Spleen (tissue), 11 donors: ENCODE measurements around the gene MEX3D. TPM values are rescaled to one million over a fixed set of nuclear protein-coding genes. Genes with fewer than 3 reads are reported as not detected.

Experiments used
- DNase-seq: peaks from one replicate; pipeline ENCODE4 v3.0.0-alpha.2; 2020
- H3K27ac ChIP-seq, 8 donors: fragments of 200-600 bp; sonication (generic) in 7 of 8; 1 replicate in 4 of 8; 2 replicates in 4 of 8; pipeline versions ENCODE4 v1.5.0 to v1.8.0; 2016 to 2021; ENCODE audit warnings: inconsistent platforms in 4 of 8, mild to moderate bottlenecking in 4 of 8, moderate library complexity in 1 of 8
- H3K27me3 ChIP-seq, 7 donors: fragments of 200-600 bp; sonication (generic) in 6 of 7; replicated peaks in 1 of 7; 1 replicate in 4 of 7; 2 replicates in 3 of 7; pipeline versions ENCODE4 v1.5.0 to v1.8.0; 2016 to 2021; ENCODE audit warnings: inconsistent platforms in 3 of 7, mild to moderate bottlenecking in 1 of 7
- H3K36me3 ChIP-seq, 6 donors: fragments of 200-600 bp; sonication (generic) in 5 of 6; 1 replicate in 4 of 6; 2 replicates in 2 of 6; pipeline versions ENCODE4 v1.5.0 to v1.8.0; 2016 to 2021; ENCODE audit warnings: inconsistent platforms in 2 of 6
- H3K4me1 ChIP-seq, 6 donors: fragments of 200-600 bp; sonication (generic) in 5 of 6; 1 replicate in 3 of 6; 2 replicates in 3 of 6; pipeline versions ENCODE4 v1.5.0 to v1.8.0; 2016 to 2021; ENCODE audit warnings: inconsistent platforms in 3 of 6
- H3K4me3 ChIP-seq, 8 donors: fragments of 200-600 bp; sonication (generic) in 7 of 8; 1 replicate in 4 of 8; 2 replicates in 4 of 8; pipeline versions ENCODE4 v1.5.0 to v1.8.0; 2016 to 2021; ENCODE audit warnings: inconsistent platforms in 4 of 8, mild to moderate bottlenecking in 4 of 8, moderate library complexity in 2 of 8
- H3K9me3 ChIP-seq, 8 donors: fragments of 200-600 bp; sonication (generic) in 7 of 8; 1 replicate in 4 of 8; 2 replicates in 4 of 8; pipeline versions ENCODE4 v1.5.0 to v1.8.0; 2016 to 2021; ENCODE audit warnings: inconsistent platforms in 4 of 8
- CTCF ChIP-seq, 11 experiments: fragments of 200-600 bp in 7 of 11; fragments of 450-650 bp in 4 of 11; sonication (generic) in 4 of 11; IDR thresholded peaks in 8 of 11; conservative IDR thresholded peaks in 3 of 11; 1 replicate in 7 of 11; 2 replicates in 4 of 11; pipeline versions ENCODE4 v1.4.0 to v1.8.0; 2016 to 2021; ENCODE audit warnings: antibody characterized with exemption in 11 of 11, inconsistent platforms in 4 of 11, mild to moderate bottlenecking in 1 of 11
- POLR2A ChIP-seq, 3 donors: fragments of 450-650 bp; IDR thresholded peaks; one replicate each; pipeline ENCODE4 v1.5.1; 2017; ENCODE audit warnings: antibody characterized with exemption in 3 of 3, mild to moderate bottlenecking in 1 of 3
- POLR2AphosphoS5 ChIP-seq, 3 donors: sonication (generic); formaldehyde crosslinking; IDR thresholded peaks; one replicate each; pipeline ENCODE4 v1.5.1; 2017; ENCODE audit warnings: antibody characterized with exemption in 3 of 3
- WGBS, 5 donors: extraction: QIAGEN DNeasy Blood & Tissue Kit in 3 of 5; methylation state at CpG; one replicate each; pipeline versions ENCODE4 v1.1.5 to v1.1.7; 2013 to 2018; 5-methylcytosine and 5-hydroxymethylcytosine counted together
- intact Hi-C: fragments of 100-400 bp; cut with DNase I; formaldehyde crosslinking; loops from one replicate; pipeline ENCODE4 v1.15.0; 2023; ENCODE audit warnings: low total_unique reads
- polyA plus RNA-seq, 3 donors: library from polyadenylated mRNA; stranded (reverse); fragments of 200-250 nt; gene quantifications; one replicate each; pipeline ENCODE4 v1.2.1, GENCODE V29; 2013
- total RNA-seq, 7 donors: library from RNA; depleted of rRNA in 3 of 7; stranded (reverse); fragments of >200 nt in 3 of 7; fragmentation: NEBNext Ultra II Directional in 4 of 7; extraction: Animal tissue kit (Norgen Biotek cat#: 25700) in 4 of 7; gene quantifications; one replicate each; pipeline versions ENCODE4 v1.1.0 to v1.2.1, GENCODE V29; 2016 to 2021
- donor health status: healthy with polysubstance abuse.
- donor health status: DM: no; HTN: no; CAD: no; lungs with moderate emphysema.
- donor health status: DM: no; HTN: no; CAD: no.
- donor health status: Bipolar disorder and iron deficiency.
- donor health status: healthy.
- donor health status: DM: no; HTN: no; CAD: no.
- donor health status: DM: yes; HTN: yes; CAD: no.

Gene MEX3D
- total and polyA plus RNA-seq, 10 donors = 0.87 to 11.7 (median 6.0) TPM

GRCh38 chr19:1599460-1599846, 31.3 kb upstream of the MEX3D start:
- no peaks in the 10 kb centered on the region for H3K9me3 ChIP-seq
- H3K27me3 ChIP-seq = no peaks in the 10 kb centered on the region
- intact Hi-C loops = no loop called here
- peaks cover 14 to 52% (median 25%) of the 10 kb centered on the region in 6 donors for H3K4me1 ChIP-seq
- peaks cover 0 to 91% (median 42%) of the 10 kb centered on the region in 6 donors for H3K36me3 ChIP-seq
- WGBS, 5 donors = 92 to 98% (median 96%) methylated on average over 9 to 15 of the region's 15 CpGs
- TF ChIP-seq POLR2AphosphoS5 (IDR thresholded peaks at IDR 0.05) (peak in 1 of 3 donors; percentile 27), CTCF (IDR thresholded peaks at IDR 0.05 in 8 of 11, conservative IDR thresholded peaks at IDR 0.05 in 3 of 11) (no peak), POLR2A (IDR thresholded peaks at IDR 0.05) (no peak)
- H3K4me3 ChIP-seq = no peak overlapping the region
- no peak for DNase-seq
- no peak overlapping the region for H3K27ac ChIP-seq

- peaks cover 0 to 91% (median 42%) of the 10 kb centered on the region in 6 donors for H3K36me3 ChIP-seq
- H3K27me3 ChIP-seq = no peaks in the 10 kb centered on the region
- TF ChIP-seq POLR2AphosphoS5 (IDR thresholded peaks at IDR 0.05) (peak in 1 of 3 donors; percentile 22), POLR2A (IDR thresholded peaks at IDR 0.05) (no peak), CTCF (IDR thresholded peaks at IDR 0.05 in 8 of 11, conservative IDR thresholded peaks at IDR 0.05 in 3 of 11) (no peak)
- 84 to 96% (median 92%) methylated on average over 14 to 20 of the region's 20 CpGs for WGBS, 5 donors
- DNase-seq = no peak
- H3K4me3 ChIP-seq = no peak overlapping the region
- H3K9me3 ChIP-seq = no peaks in the 10 kb centered on the region
- H3K4me1 ChIP-seq = peaks cover 9 to 47% (median 20%) of the 10 kb centered on the region in 6 donors
- no peak overlapping the region for H3K27ac ChIP-seq
- intact Hi-C loops = no loop called here
Measured at GRCh38 chr19:1598777-1599459, 30.8 kb upstream of the MEX3D start.

- intact Hi-C loops = no loop called here
- Histone ChIP-seq H3K27me3 (no peaks in the 10 kb centered on the region), H3K36me3 (peaks cover 0 to 40% (median 29%) of the 10 kb centered on the region in 6 donors), H3K4me1 (peaks cover 12 to 46% (median 32%) of the 10 kb centered on the region in 6 donors), H3K4me3 (peak overlapping the region in 7 of 8 donors; percentile 53 to 93 (median 61)), H3K9me3 (no peaks in the 10 kb centered on the region), H3K27ac (peak overlapping the region in 6 of 8 donors; percentile 79 to 100 (median 97))
- TF ChIP-seq POLR2A (IDR thresholded peaks at IDR 0.05) (no peak), POLR2AphosphoS5 (IDR thresholded peaks at IDR 0.05) (no peak), CTCF (IDR thresholded peaks at IDR 0.05 in 8 of 11, conservative IDR thresholded peaks at IDR 0.05 in 3 of 11) (no peak)
- DNase-seq = no peak
- WGBS, 5 donors = 58 to 74% (median 64%) methylated on average over 10 of the region's 10 CpGs
Measured at GRCh38 chr19:1593501-1593772, 25.3 kb upstream of the MEX3D start.

- Histone ChIP-seq H3K4me1 (peaks cover 12 to 51% (median 33%) of the 10 kb centered on the region in 6 donors), H3K9me3 (no peaks in the 10 kb centered on the region), H3K27ac (peak within 1 kb of the TSS; percentile 91 to 100 (median 97)), H3K4me3 (peak within 1 kb of the TSS; percentile 61 to 93 (median 70)), H3K36me3 (peaks cover 0 to 35% (median 24%) of the 10 kb centered on the region in 6 donors), H3K27me3 (no peaks in the 10 kb centered on the region)
- intact Hi-C loops = no loop called here
- DNase-seq = peak; percentile 96
- peak; percentile 85 to 88 (median 86) for TF ChIP-seq POLR2AphosphoS5 (IDR thresholded peaks at IDR 0.05)
- no peak for TF ChIP-seq POLR2A (IDR thresholded peaks at IDR 0.05)
- peak in 6 of 11 experiments; percentile 10 to 39 (median 21) for TF ChIP-seq CTCF (IDR thresholded peaks at IDR 0.05 in 8 of 11, conservative IDR thresholded peaks at IDR 0.05 in 3 of 11)
- 1 to 7% (median 2%) methylated on average over 18 to 68 of the region's 68 CpGs for WGBS, 5 donors
Measured at GRCh38 chr19:1592755-1593500, 24.8 kb upstream of the MEX3D start, which contains the start of gene MBD3. Gene MBD3, minus strand, starts transcription at chr19:1592865. Its CDS starts 234 bp downstream, at chr19:1592631.
